ENCODE results near the gene KIF17.

- TF ChIP-seq CTCF (conservative IDR thresholded peaks at IDR 0.05; ENCODE audit: low read depth, low read length): no peak
- TF ChIP-seq MXI1 (IDR thresholded peaks at IDR 0.05; ENCODE audit: borderline replicate concordance, low read depth, low read length): no peak
- no peak for TF ChIP-seq POLR2A (IDR thresholded peaks at IDR 0.05; ENCODE audit: low read depth, low read length)
- TF ChIP-seq USF2 (IDR thresholded peaks at IDR 0.05; ENCODE audit: low read depth, low read length): no peak
Measured at GRCh38 chr1:20678599-20678998, 39.2 kb downstream of the KIF17 start.

Measured in IMR-90 (cell line).